Ishikawa (cell line): ENCODE measurements around the gene RPUSD1.

Experiments used
- CEBPB ChIP-seq: IDR thresholded peaks from 2 replicates; pipeline ENCODE4 v1.6.1; 2012
- EGR1 ChIP-seq: IDR thresholded peaks from 2 replicates; pipeline ENCODE4 v1.6.1; 2012
- EP300 ChIP-seq: IDR thresholded peaks from 2 replicates; pipeline ENCODE4 v1.6.1; 2012; ENCODE audit warnings: borderline replicate concordance
- FOXM1 ChIP-seq: IDR thresholded peaks from 2 replicates; pipeline ENCODE4 v1.6.1; 2012; ENCODE audit warnings: low read depth, borderline replicate concordance
- RAD21 ChIP-seq: IDR thresholded peaks from 2 replicates; pipeline ENCODE4 v1.6.1; 2012; ENCODE audit warnings: low read depth
- REST ChIP-seq: IDR thresholded peaks from 2 replicates; pipeline ENCODE4 v1.6.1; 2012; ENCODE audit warnings: low read depth, mild to moderate bottlenecking
- TAF1 ChIP-seq: IDR thresholded peaks from 2 replicates; pipeline ENCODE4 v1.6.1; 2012; ENCODE audit warnings: low read depth, mild to moderate bottlenecking
- TCF12 ChIP-seq: IDR thresholded peaks from 2 replicates; pipeline ENCODE4 v1.6.1; 2012; ENCODE audit warnings: low read depth
- USF1 ChIP-seq: IDR thresholded peaks from 2 replicates; pipeline ENCODE4 v1.6.1; 2012
- YY1 ChIP-seq: IDR thresholded peaks from 2 replicates; pipeline ENCODE4 v1.6.1; 2012; ENCODE audit warnings: low read depth
- ZBTB7A ChIP-seq: IDR thresholded peaks from 2 replicates; pipeline ENCODE4 v1.6.1; 2012; ENCODE audit warnings: low read depth
- TF ChIP-seq, protein P1 (sequence below): IDR thresholded peaks from 2 replicates; pipeline ENCODE4 v1.6.1; 2012

- TF ChIP-seq RAD21 = no peak
- TF ChIP-seq TCF12 = no peak
- TF ChIP-seq EP300 = no peak
- no peak for TF ChIP-seq YY1
- no peak for TF ChIP-seq FOXM1
- no peak for TF ChIP-seq EGR1
- no peak for TF ChIP-seq USF1
- TF ChIP-seq CEBPB = no peak
- TF ChIP-seq TAF1 = no peak
- TF ChIP-seq REST = no peak
- TF ChIP-seq ZBTB7A = no peak
- TF ChIP-seq, protein P1, sequence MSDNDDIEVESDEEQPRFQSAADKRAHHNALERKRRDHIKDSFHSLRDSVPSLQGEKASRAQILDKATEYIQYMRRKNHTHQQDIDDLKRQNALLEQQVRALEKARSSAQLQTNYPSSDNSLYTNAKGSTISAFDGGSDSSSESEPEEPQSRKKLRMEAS = no peak
Observed at GRCh38 chr16:799948-800833, 12.0 kb upstream of the RPUSD1 start, which contains the start of gene GNG13.
